IMR-90 (cell line): ENCODE measurements around the gene UNC79. TPM values are rescaled to one million over a fixed set of nuclear protein-coding genes. Genes with fewer than 3 reads are reported as not detected.

Source experiments
- ATAC-seq: fragments of 200-7000 bp; cut with Tn5 transposase; 2 replicates; pipeline ENCODE4 v1.9.1; 2020; ENCODE audit warnings: low read depth, mild to moderate bottlenecking, moderate library complexity
- BruUV-seq: library from RNA; stranded (reverse); fragments of 400-500 nt; replicated peaks from 2 replicates; lab custom pipeline; 2021; lab: Mats Ljungman, UMichigan
- CTCF ChIA-PET: fragments of 300-600 bp; formaldehyde crosslinking; extraction: SDS; loops from one replicate; lab custom pipeline; 2021; ENCODE audit warnings: antibody characterized with exemption; lab: Yijun Ruan, JAX
- POLR2A ChIA-PET: fragments of 300-600 bp; sonication (Branson Sonifier 250); formaldehyde crosslinking; loops from one replicate; lab custom pipeline; 2022; ENCODE audit warnings: antibody characterized with exemption; ENCODE audit not compliant: unreplicated experiment; lab: Charles Lee
- DNase-seq: peaks from one replicate; pipeline ENCODE4 v3.0.0; 2013
- H2AFZ ChIP-seq: replicated peaks from 2 replicates; pipeline ENCODE3; 2013; ENCODE audit warnings: low read length, mild to moderate bottlenecking; ENCODE audit not compliant: poor library complexity
- H2AK5ac ChIP-seq: 2 replicates; pipeline ENCODE4 v1.6.1; 2013; ENCODE audit warnings: low read depth, low read length, inconsistent platforms
- H2AK9ac ChIP-seq: replicated peaks from 2 replicates; pipeline ENCODE3; 2013; ENCODE audit warnings: mild to moderate bottlenecking, low read depth, low read length, moderate library complexity; ENCODE audit not compliant: poor library complexity
- H2BK120ac ChIP-seq: 2 replicates; pipeline ENCODE4 v1.6.1; 2013; ENCODE audit warnings: low read depth, low read length, inconsistent platforms
- H2BK15ac ChIP-seq: 3 replicates; pipeline ENCODE4 v1.6.1; 2013; ENCODE audit warnings: low read depth, low read length, inconsistent platforms
- H2BK20ac ChIP-seq: 2 replicates; pipeline ENCODE4 v1.6.1; 2013; ENCODE audit warnings: low read depth, mild to moderate bottlenecking, inconsistent platforms, low read length, moderate library complexity
- H2BK5ac ChIP-seq: 2 replicates; pipeline ENCODE4 v1.6.1; 2013; ENCODE audit warnings: mild to moderate bottlenecking, low read depth, low read length, inconsistent platforms; ENCODE audit not compliant: poor library complexity, severe bottlenecking
- H3K14ac ChIP-seq: replicated peaks from 2 replicates; pipeline ENCODE4 v1.6.1; 2013; ENCODE audit warnings: low read depth, low read length, inconsistent platforms
- H3K18ac ChIP-seq: 2 replicates; pipeline ENCODE4 v1.6.1; 2013; ENCODE audit warnings: low read depth, low read length, control low read depth
- H3K23ac ChIP-seq: 2 replicates; pipeline ENCODE4 v1.6.1; 2013; ENCODE audit warnings: low read depth, low read length, inconsistent platforms
- H3K27ac ChIP-seq: 2 replicates; pipeline ENCODE4 v1.5.1; 2013; ENCODE audit warnings: mild to moderate bottlenecking, control low read depth, low read length; ENCODE audit not compliant: insufficient read depth
- H3K27me3 ChIP-seq: 2 replicates; pipeline ENCODE4 v1.6.1; 2013; ENCODE audit warnings: low read length; ENCODE audit not compliant: control insufficient read depth, insufficient read depth
- H3K36me3 ChIP-seq: 2 replicates; pipeline ENCODE4 v1.6.1; 2013; ENCODE audit warnings: low read length, mixed read lengths; ENCODE audit not compliant: control insufficient read depth, insufficient read depth
- H3K4ac ChIP-seq: 2 replicates; pipeline ENCODE4 v1.6.1; 2013; ENCODE audit warnings: low read depth, low read length, inconsistent platforms
- H3K4me1 ChIP-seq: 2 replicates; pipeline ENCODE4 v1.6.1; 2013; ENCODE audit warnings: low read length, mixed read lengths; ENCODE audit not compliant: control insufficient read depth, insufficient read depth
- H3K4me2 ChIP-seq: 2 replicates; pipeline ENCODE4 v1.6.1; 2013; ENCODE audit warnings: low read depth, mild to moderate bottlenecking, control low read depth, low read length, moderate library complexity
- H3K4me3 ChIP-seq: 2 replicates; pipeline ENCODE4 v1.5.1; 2013; ENCODE audit warnings: low read depth, mild to moderate bottlenecking, control low read depth, low read length, moderate library complexity; ENCODE audit not compliant: insufficient read depth
- H3K56ac ChIP-seq: 2 replicates; pipeline ENCODE4 v1.6.1; 2013; ENCODE audit warnings: low read length, inconsistent platforms; ENCODE audit not compliant: insufficient read depth; ENCODE audit errors: extremely low read depth
- H3K79me1 ChIP-seq, 2 experiments: 2 replicates each; pipeline ENCODE4 v1.6.1; 2013; ENCODE audit warnings: low read length in 2 of 2, inconsistent platforms in 1 of 2, low read depth in 1 of 2
- H3K9ac ChIP-seq: 2 replicates; pipeline ENCODE4 v1.6.1; 2013; ENCODE audit warnings: low read depth, low read length, control low read depth
- H3K9me1 ChIP-seq: 2 replicates; pipeline ENCODE4 v1.6.1; 2013; ENCODE audit warnings: low read length, inconsistent platforms; ENCODE audit not compliant: insufficient read depth
- H3K9me3 ChIP-seq: 2 replicates; pipeline ENCODE4 v1.6.1; 2013; ENCODE audit warnings: low read length; ENCODE audit not compliant: control insufficient read depth, insufficient read depth
- H4K20me1 ChIP-seq: 2 replicates; pipeline ENCODE4 v1.6.1; 2013; ENCODE audit warnings: low read length, inconsistent platforms; ENCODE audit not compliant: insufficient read depth
- H4K5ac ChIP-seq: 2 replicates; pipeline ENCODE4 v1.6.1; 2013; ENCODE audit warnings: mild to moderate bottlenecking, low read depth, low read length, control low read depth
- H4K8ac ChIP-seq, 2 experiments: 2 replicates each; pipeline ENCODE4 v1.6.1; 2013; ENCODE audit warnings: low read depth in 2 of 2, low read length in 2 of 2, control low read depth in 1 of 2, inconsistent platforms in 1 of 2
- H4K91ac ChIP-seq: 2 replicates; pipeline ENCODE4 v1.6.1; 2013; ENCODE audit warnings: low read depth, low read length, inconsistent platforms; ENCODE audit not compliant: insufficient read depth
- BHLHE40 ChIP-seq: fragments of 150-350 bp; IDR thresholded peaks from 2 replicates; pipeline ENCODE4 v1.6.1; 2016; ENCODE audit warnings: mild to moderate bottlenecking, low read depth, low read length
- CEBPB ChIP-seq: IDR thresholded peaks from 2 replicates; pipeline ENCODE4 v1.6.1; 2012; ENCODE audit warnings: low read depth, low read length, improper control_type of control experiment
- CHD1 ChIP-seq: IDR thresholded peaks from 2 replicates; pipeline ENCODE4 v1.6.1; 2012; ENCODE audit warnings: low read depth, low read length, improper control_type of control experiment
- FOS ChIP-seq: fragments of 150-350 bp; IDR thresholded peaks from 2 replicates; pipeline ENCODE4 v1.6.1; 2016; ENCODE audit warnings: low read depth, low read length
- MAFK ChIP-seq: IDR thresholded peaks from 2 replicates; pipeline ENCODE4 v1.6.1; 2012; ENCODE audit warnings: low read depth, low read length, improper control_type of control experiment
- MAZ ChIP-seq: IDR thresholded peaks from 2 replicates; pipeline ENCODE4 v1.6.1; 2012; ENCODE audit warnings: low read depth, mild to moderate bottlenecking, low read length, improper control_type of control experiment, moderate library complexity, borderline replicate concordance
- MXI1 ChIP-seq: IDR thresholded peaks from 2 replicates; pipeline ENCODE4 v1.6.1; 2012; ENCODE audit warnings: low read depth, mild to moderate bottlenecking, low read length, moderate library complexity, borderline replicate concordance
- NFE2L2 ChIP-seq: fragments of 150-350 bp; IDR thresholded peaks from 2 replicates; pipeline ENCODE4 v1.6.1; 2016; ENCODE audit warnings: low read depth, mild to moderate bottlenecking, low read length
- POLR2A ChIP-seq: IDR thresholded peaks from 2 replicates; pipeline ENCODE4 v1.6.1; 2012; ENCODE audit warnings: mild to moderate bottlenecking, low read depth, low read length
- RAD21 ChIP-seq: IDR thresholded peaks from 2 replicates; pipeline ENCODE4 v1.6.1; 2012; ENCODE audit warnings: low read length, improper control_type of control experiment
- RCOR1 ChIP-seq: IDR thresholded peaks from 2 replicates; pipeline ENCODE4 v1.6.1; 2012; ENCODE audit warnings: mild to moderate bottlenecking, low read length, improper control_type of control experiment; ENCODE audit not compliant: insufficient replicate concordance
- RFX5 ChIP-seq: IDR thresholded peaks from 2 replicates; pipeline ENCODE4 v1.8.0; 2012; ENCODE audit warnings: low read depth, mild to moderate bottlenecking, low read length, moderate library complexity
- SMC3 ChIP-seq: fragments of 150-350 bp; IDR thresholded peaks from 2 replicates; pipeline ENCODE4 v1.6.1; 2016; ENCODE audit warnings: low read depth, mild to moderate bottlenecking, antibody characterized with exemption, low read length, moderate library complexity
- USF2 ChIP-seq: fragments of 150-350 bp; IDR thresholded peaks from 2 replicates; pipeline ENCODE4 v1.6.1; 2017; ENCODE audit warnings: mild to moderate bottlenecking, antibody characterized with exemption, low read length, low read depth
- WGBS, 2 experiments: methylation state at CpG; one replicate each; pipeline versions ENCODE4 v1.1.5 to v1.1.7; 2013; ENCODE audit warnings: missing lambda C conversion rate in 2 of 2; ENCODE audit not compliant: insufficient read length in 1 of 2; ENCODE audit errors: extremely low coverage in 2 of 2; 5-methylcytosine and 5-hydroxymethylcytosine counted together
- dilution Hi-C: fragments of 300-500 bp; cut with HindIII; formaldehyde crosslinking; loops from one replicate; pipeline ENCODE4 v1.14.3; 2018; ENCODE audit warnings: low sequenced_read_pairs; ENCODE audit not compliant: unreplicated experiment
- in situ Hi-C: fragments of 300-500 bp; cut with MboI; formaldehyde crosslinking; loops from 3 replicates; pipeline ENCODE4 v1.14.3; 2019; ENCODE audit warnings: low sequenced_read_pairs, inconsistent platforms, mixed read lengths
- intact Hi-C: fragments of 100-400 bp; cut with micrococcal nuclease; formaldehyde crosslinking; loops from 2 replicates; pipeline ENCODE4 v1.10.0; 2022
- polyA plus RNA-seq, 3 experiments: library from polyadenylated mRNA; depleted of rRNA; stranded (reverse); fragments of >200 nt; gene quantifications; 2 replicates each; pipeline ENCODE4 v1.2.3, GENCODE V29; 2012; ENCODE audit warnings: low replicate concordance in 1 of 3
- total RNA-seq: library from RNA; depleted of rRNA; stranded (reverse); fragments of >200 nt; gene quantifications from 2 replicates; pipeline ENCODE4 v1.2.3, GENCODE V29; 2012
- TF ChIP-seq, protein P1 (sequence below): fragments of 150-350 bp; IDR thresholded peaks from 2 replicates; pipeline ENCODE4 v1.6.1; 2016; ENCODE audit warnings: low read depth, mild to moderate bottlenecking, low read length, moderate library complexity, borderline replicate concordance
- TF ChIP-seq, protein P2 (sequence below): conservative IDR thresholded peaks from 2 replicates; pipeline ENCODE4 v1.5.1; 2012; ENCODE audit warnings: mild to moderate bottlenecking, low read depth, low read length, improper control_type of control experiment

UNC79 gene
- total and polyA plus RNA-seq, 2 of the 4 experiments (the other 2 are of a cell fraction), result under 0.01 TPM

DNA sequence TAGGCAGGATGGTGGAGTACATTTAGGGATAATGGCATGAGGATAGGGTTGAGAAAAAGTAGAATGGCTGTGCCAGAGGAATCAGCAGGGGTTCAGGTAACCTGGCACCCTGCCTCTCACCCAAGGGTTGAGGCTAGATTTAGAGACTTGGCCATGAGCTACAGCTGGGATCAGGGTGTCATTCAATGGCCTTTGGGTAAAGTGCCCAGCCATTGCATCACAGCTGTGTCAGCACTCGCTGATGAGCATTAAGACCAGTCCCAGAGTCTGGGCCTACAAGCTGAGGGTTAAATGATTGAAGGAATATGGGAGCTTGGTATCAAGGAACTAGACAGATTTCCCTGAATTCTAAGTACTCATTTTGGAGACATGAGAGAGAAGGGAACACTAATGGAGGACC lies 243.6 kb downstream of the UNC79 start:
- WGBS, 2 experiments, result no CpG with 5 or more reads among the region's 1 CpG
- Histone ChIP-seq H3K9me3 (peaks cover 2% of the 10 kb centered on the region; the same call in 1 of the 2 replicates), H3K18ac (no peak overlapping the region), H3K9me1 (no peaks in the 10 kb centered on the region), H3K4ac (no peak overlapping the region), H4K20me1 (no peaks in the 10 kb centered on the region), H4K91ac (no peak overlapping the region), H2BK120ac (no peak overlapping the region), H2AFZ (no peak overlapping the region), H3K4me1 (no peaks in the 10 kb centered on the region), H3K36me3 (no peaks in the 10 kb centered on the region), H4K8ac (no peak overlapping the region), H3K27me3 (no peaks in the 10 kb centered on the region), H2BK5ac (no peak overlapping the region), H3K27ac (no peak overlapping the region), H3K14ac (no peak overlapping the region), H3K56ac (no peak overlapping the region), H2BK15ac (no peak overlapping the region), H3K4me2 (no peak overlapping the region), H2AK9ac (no peak overlapping the region), H2BK20ac (no peak overlapping the region), H3K9ac (no peak overlapping the region), H4K5ac (no peak overlapping the region), H3K79me1 (no peaks in the 10 kb centered on the region), H3K4me3 (no peak overlapping the region), H3K23ac (no peak overlapping the region), H2AK5ac (no peak overlapping the region)
- no TSS peak for BruUV-seq
- CTCF ChIA-PET, result no interaction called here
- intact Hi-C loops (no loop called here), in situ Hi-C loops (no loop called here), dilution Hi-C loops (no loop called here)
- DNase-seq (no peak), ATAC-seq (no peak)
- POLR2A ChIA-PET, result no interaction called here
- TF ChIP-seq NFE2L2, result no peak
- no peak for TF ChIP-seq MAZ
- no peak for TF ChIP-seq MAFK
- no peak for TF ChIP-seq CHD1
- no peak for TF ChIP-seq CEBPB
- TF ChIP-seq RCOR1, result no peak
- no peak for TF ChIP-seq POLR2A
- TF ChIP-seq, protein P1, sequence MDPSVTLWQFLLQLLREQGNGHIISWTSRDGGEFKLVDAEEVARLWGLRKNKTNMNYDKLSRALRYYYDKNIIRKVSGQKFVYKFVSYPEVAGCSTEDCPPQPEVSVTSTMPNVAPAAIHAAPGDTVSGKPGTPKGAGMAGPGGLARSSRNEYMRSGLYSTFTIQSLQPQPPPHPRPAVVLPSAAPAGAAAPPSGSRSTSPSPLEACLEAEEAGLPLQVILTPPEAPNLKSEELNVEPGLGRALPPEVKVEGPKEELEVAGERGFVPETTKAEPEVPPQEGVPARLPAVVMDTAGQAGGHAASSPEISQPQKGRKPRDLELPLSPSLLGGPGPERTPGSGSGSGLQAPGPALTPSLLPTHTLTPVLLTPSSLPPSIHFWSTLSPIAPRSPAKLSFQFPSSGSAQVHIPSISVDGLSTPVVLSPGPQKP, result no peak
- TF ChIP-seq FOS, result no peak
- no peak for TF ChIP-seq MXI1
- TF ChIP-seq USF2, result no peak
- TF ChIP-seq RAD21, result no peak
- no peak for TF ChIP-seq RFX5
- no peak for TF ChIP-seq SMC3
- no peak for TF ChIP-seq BHLHE40
- TF ChIP-seq, protein P2, sequence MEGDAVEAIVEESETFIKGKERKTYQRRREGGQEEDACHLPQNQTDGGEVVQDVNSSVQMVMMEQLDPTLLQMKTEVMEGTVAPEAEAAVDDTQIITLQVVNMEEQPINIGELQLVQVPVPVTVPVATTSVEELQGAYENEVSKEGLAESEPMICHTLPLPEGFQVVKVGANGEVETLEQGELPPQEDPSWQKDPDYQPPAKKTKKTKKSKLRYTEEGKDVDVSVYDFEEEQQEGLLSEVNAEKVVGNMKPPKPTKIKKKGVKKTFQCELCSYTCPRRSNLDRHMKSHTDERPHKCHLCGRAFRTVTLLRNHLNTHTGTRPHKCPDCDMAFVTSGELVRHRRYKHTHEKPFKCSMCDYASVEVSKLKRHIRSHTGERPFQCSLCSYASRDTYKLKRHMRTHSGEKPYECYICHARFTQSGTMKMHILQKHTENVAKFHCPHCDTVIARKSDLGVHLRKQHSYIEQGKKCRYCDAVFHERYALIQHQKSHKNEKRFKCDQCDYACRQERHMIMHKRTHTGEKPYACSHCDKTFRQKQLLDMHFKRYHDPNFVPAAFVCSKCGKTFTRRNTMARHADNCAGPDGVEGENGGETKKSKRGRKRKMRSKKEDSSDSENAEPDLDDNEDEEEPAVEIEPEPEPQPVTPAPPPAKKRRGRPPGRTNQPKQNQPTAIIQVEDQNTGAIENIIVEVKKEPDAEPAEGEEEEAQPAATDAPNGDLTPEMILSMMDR, result no peak
